ENCODE measurements around the gene KCND3. TPM values are rescaled to one million over a fixed set of nuclear protein-coding genes. Genes with fewer than 3 reads are reported as not detected.

KCND3 gene
- total RNA-seq, 4 donors from 2014 or later, result 6.9 to 11.7 (median 9.5) TPM

- ATAC-seq (ENCODE audit: low FRiP score) (no peak), DNase-seq (ENCODE audit: low spot score) (no peak)
- TF ChIP-seq CTCF (IDR thresholded peaks at IDR 0.05), result no peak
These were observed 260.1 kb downstream of the KCND3 start for GRCh38 chr1:111729271-111729921.

- TF ChIP-seq CTCF (IDR thresholded peaks at IDR 0.05), result no peak
- DNase-seq (ENCODE audit: low spot score) (no peak), ATAC-seq (ENCODE audit: low FRiP score) (no peak)
These were observed 262.4 kb downstream of the KCND3 start for GRCh38 chr1:111727056-111727455.

DNA sequence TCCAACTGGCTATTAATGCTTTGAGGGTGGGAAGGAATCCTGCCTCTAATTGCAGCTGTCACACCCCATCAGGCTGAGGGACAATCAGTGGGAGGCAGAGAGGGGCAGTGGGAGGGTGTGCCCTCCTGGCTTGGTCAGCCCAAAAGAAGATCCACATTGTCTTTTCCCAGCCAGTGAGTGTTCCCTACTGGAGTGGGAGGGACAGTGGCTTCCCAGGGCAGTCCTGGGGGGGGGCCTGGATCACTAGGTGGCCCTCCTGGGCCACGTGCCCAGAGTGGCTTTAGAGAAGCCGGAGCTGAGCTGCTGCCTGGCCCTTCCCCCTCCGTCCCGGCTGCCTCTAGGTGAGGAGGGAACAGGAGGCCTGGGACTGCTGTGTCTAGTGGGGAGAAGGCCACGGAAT, 264.3 kb downstream of the KCND3 start:
- DNase-seq (ENCODE audit: low spot score) (no peak), ATAC-seq (ENCODE audit: low FRiP score) (no peak)
- no peak for TF ChIP-seq CTCF (IDR thresholded peaks at IDR 0.05)

GRCh38 chr1:111723871-111724270, 265.6 kb downstream of the KCND3 start:
- DNase-seq (ENCODE audit: low spot score) (no peak), ATAC-seq (ENCODE audit: low FRiP score) (no peak)
- TF ChIP-seq CTCF (IDR thresholded peaks at IDR 0.05), result no peak

DNA sequence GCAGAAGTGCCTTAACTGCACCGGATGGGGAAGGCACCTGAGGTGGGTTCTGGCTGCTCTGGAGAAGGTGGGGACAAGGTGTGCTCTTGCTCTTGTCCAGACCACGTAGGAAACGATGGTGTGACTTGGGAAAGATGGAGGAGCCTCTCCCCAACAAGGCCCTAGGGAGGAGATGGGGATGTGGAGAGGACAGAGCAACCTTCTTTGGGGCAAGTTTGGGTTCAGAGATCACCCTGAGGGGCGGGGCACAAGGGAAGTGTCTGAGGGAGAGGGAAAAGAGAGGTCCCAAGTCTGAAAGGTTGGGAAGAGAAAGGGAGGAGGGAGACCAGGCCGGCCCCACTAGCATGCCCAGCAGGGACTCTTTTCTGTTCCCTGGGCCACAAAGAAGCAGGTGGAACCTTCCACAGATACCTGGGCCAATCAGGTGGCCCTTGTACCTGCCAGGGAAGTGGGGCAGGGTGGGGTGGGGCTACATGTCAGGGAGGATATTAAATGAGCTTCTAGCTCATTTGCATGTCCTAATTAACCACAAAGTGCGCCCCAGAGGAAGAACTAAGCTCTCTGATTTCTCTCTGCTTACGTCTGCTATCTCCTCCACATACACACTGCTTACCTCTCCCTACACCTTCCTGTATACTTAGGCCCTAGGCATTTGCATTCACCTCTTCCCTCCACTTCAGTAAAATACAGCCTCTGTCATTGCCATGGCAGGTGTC, 266.2 kb downstream of the KCND3 start:
- no peak for TF ChIP-seq CTCF (IDR thresholded peaks at IDR 0.05)
- no peak for DNase-seq (ENCODE audit: low spot score)
- no peak for ATAC-seq (ENCODE audit: low FRiP score)

DNA sequence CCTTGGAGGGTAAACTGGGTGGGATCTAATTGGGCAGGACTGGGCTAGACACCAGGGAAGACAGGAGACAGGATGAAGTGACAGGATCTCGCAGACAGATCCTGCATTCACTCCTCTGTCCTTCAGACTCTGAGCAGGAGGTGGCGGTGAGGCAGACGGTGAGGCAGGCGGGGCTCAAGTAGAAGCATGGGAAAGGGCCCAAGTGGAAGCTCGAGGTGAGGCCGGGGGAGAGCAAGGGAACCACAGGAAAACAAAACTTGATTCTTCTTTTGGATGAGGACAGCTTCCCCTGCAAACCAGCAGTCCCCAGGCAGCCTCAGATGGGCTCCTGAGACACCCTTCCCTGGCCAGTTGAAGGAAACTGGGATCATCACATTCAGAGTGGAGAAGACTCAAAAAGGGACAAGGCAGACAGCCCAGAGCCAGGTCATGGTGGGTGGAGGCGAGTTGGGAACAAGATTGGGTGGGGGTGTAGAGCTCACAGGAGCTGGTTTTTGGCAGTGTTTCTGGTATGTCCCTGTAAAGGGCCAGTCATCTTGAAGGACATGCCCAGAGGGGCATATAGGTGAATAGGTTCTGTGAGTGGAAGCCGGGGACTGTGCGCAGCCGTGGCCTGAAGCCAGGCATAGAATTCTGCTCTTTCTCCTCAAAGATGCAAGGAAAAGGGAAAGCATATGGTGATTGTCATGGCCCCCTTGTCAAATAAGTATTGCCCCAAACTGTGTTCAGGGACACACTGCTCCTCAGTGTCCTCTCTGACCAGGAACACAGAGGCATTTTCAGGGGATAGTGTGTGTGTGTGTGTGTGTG, 268.3 kb downstream of the KCND3 start:
- DNase-seq (ENCODE audit: low spot score), result no peak
- no peak for ATAC-seq (ENCODE audit: low FRiP score)
- TF ChIP-seq CTCF (IDR thresholded peaks at IDR 0.05), result no peak

Small RNA genes lying within 50 kb of the gene (small RNA-seq; reads per million reads assigned to genes)
- gene INKA2, result 0.64 reads per million

Other genes starting within 250 kb of the KCND3 start
- 10 to 100 TPM; 12.8 to 24.7 (median 21.3) TPM for gene DDX20, start 233.8 kb downstream of the KCND3 start, total RNA-seq

All from omental fat pad (tissue), 4 donors.